Endothelial cell of umbilical vein (primary cell): Measurements from ENCODE around the gene TAPBPL. TPM values are rescaled to one million over a fixed set of nuclear protein-coding genes. Genes with fewer than 3 reads are reported as not detected.

Experiments
- BruUV-seq: library from RNA; stranded (reverse); fragments of 400-500 nt; replicated peaks from 2 replicates; lab custom pipeline; 2021; lab: Mats Ljungman, UMichigan
- CTCF ChIA-PET: fragments of 300-600, 350-600 bp; sonication (Branson Sonifier 250); formaldehyde crosslinking; loops from one replicate; lab custom pipeline; 2021; ENCODE audit warnings: antibody characterized with exemption, inconsistent platforms; lab: Charles Lee
- POLR2A ChIA-PET: fragments of 300-600, 350-600 bp; sonication (Branson Sonifier 250); formaldehyde crosslinking; loops from one replicate; lab custom pipeline; 2021; ENCODE audit warnings: antibody characterized with exemption, inconsistent platforms; lab: Charles Lee
- DNase-seq: peaks from one replicate; pipeline ENCODE4 v3.0.0-alpha.2; 2011; ENCODE audit warnings: low read depth, low spot score
- FAIRE-seq: peaks from 2 replicates; lab custom pipeline; 2011; peaks lifted over from hg19 to GRCh38; lab: Jason Lieb, UNC
- H2AFZ ChIP-seq: 2 replicates; pipeline ENCODE4 v1.6.0; 2012; ENCODE audit warnings: low read depth, low read length, control low read depth, inconsistent platforms
- H3K27ac ChIP-seq: 2 replicates; pipeline ENCODE4 v1.5.1; 2011; ENCODE audit warnings: low read depth, mild to moderate bottlenecking, control low read depth, low read length, moderate library complexity; ENCODE audit not compliant: insufficient read depth
- H3K27me3 ChIP-seq, 2 experiments: 2 replicates each; pipeline versions ENCODE4 v1.6.0 to v1.6.1; 2011; ENCODE audit warnings: low read length in 2 of 2, mixed read lengths in 1 of 2; ENCODE audit not compliant: control insufficient read depth in 2 of 2, insufficient read depth in 2 of 2
- H3K36me3 ChIP-seq, 2 experiments: 2 replicates in 1 of 2; 3 replicates in 1 of 2; pipeline ENCODE4 v1.5.1; 2011; ENCODE audit warnings: low read length in 2 of 2, mild to moderate bottlenecking in 1 of 2, moderate library complexity in 1 of 2; ENCODE audit not compliant: control insufficient read depth in 2 of 2, insufficient read depth in 2 of 2; ENCODE audit errors: extremely low read depth in 1 of 2
- H3K4me1 ChIP-seq: 3 replicates; pipeline ENCODE4 v1.5.1; 2011; ENCODE audit warnings: mild to moderate bottlenecking, low read length; ENCODE audit not compliant: control insufficient read depth, insufficient read depth; ENCODE audit errors: extremely low read depth
- H3K4me2 ChIP-seq: 2 replicates; pipeline ENCODE4 v1.6.1; 2011; ENCODE audit warnings: low read length, control low read depth, mixed read lengths; ENCODE audit not compliant: insufficient read depth
- H3K4me3 ChIP-seq, 3 experiments: fragments of 200-600 bp in 1 of 3; sonication (generic), shearing (Covaris generic) in 1 of 3; replicated peaks in 1 of 3; 2 replicates each; pipeline ENCODE4 v1.5.1; 2011 to 2016; ENCODE audit warnings: control low read depth in 3 of 3, low read length in 3 of 3, mild to moderate bottlenecking in 2 of 3, inconsistent platforms in 1 of 3, low read depth in 1 of 3, moderate library complexity in 1 of 3; ENCODE audit not compliant: insufficient read depth in 1 of 3
- H3K79me2 ChIP-seq: 2 replicates; pipeline ENCODE4 v1.6.0; 2012; ENCODE audit warnings: low read length, inconsistent platforms; ENCODE audit not compliant: control insufficient read depth, insufficient read depth
- H3K9ac ChIP-seq: replicated peaks from 2 replicates; pipeline ENCODE3; 2011; ENCODE audit warnings: low read length, control low read depth; ENCODE audit not compliant: insufficient read depth; ENCODE audit errors: extremely low read depth
- H3K9me1 ChIP-seq: replicated peaks from 3 replicates; pipeline ENCODE4 v1.6.0; 2011; ENCODE audit warnings: mild to moderate bottlenecking, low read length; ENCODE audit not compliant: control insufficient read depth, insufficient read depth; ENCODE audit errors: extremely low read depth
- H3K9me3 ChIP-seq: replicated peaks from 2 replicates; pipeline ENCODE4 v1.5.1; 2012; ENCODE audit warnings: low read length, inconsistent platforms; ENCODE audit not compliant: control insufficient read depth, insufficient read depth
- H4K20me1 ChIP-seq: replicated peaks from 2 replicates; pipeline ENCODE3; 2011; ENCODE audit warnings: mild to moderate bottlenecking, low read length; ENCODE audit not compliant: control insufficient read depth, insufficient read depth; ENCODE audit errors: extremely low read depth
- EZH2 ChIP-seq: IDR thresholded peaks from 2 replicates; pipeline ENCODE4 v1.6.1; 2012; ENCODE audit warnings: borderline replicate concordance, low read depth, mild to moderate bottlenecking, moderate library complexity, low read length, inconsistent platforms; ENCODE audit not compliant: severe bottlenecking
- FOS ChIP-seq: IDR thresholded peaks from 2 replicates; pipeline ENCODE4 v1.6.1; 2011; ENCODE audit warnings: mild to moderate bottlenecking, low read length, moderate library complexity, borderline replicate concordance; ENCODE audit not compliant: insufficient read depth
- GATA2 ChIP-seq: IDR thresholded peaks from 2 replicates; pipeline ENCODE4 v1.7.0; 2011; ENCODE audit warnings: low read depth, mild to moderate bottlenecking, moderate library complexity, mixed read lengths, low read length; ENCODE audit not compliant: insufficient read length, insufficient read depth
- JUN ChIP-seq: IDR thresholded peaks from 2 replicates; pipeline ENCODE4 v1.6.1; 2011; ENCODE audit warnings: borderline replicate concordance, low read depth; ENCODE audit not compliant: insufficient read length, insufficient read depth
- MYC ChIP-seq: IDR thresholded peaks from one replicate; pipeline ENCODE4 v1.6.1; 2011; ENCODE audit warnings: mild to moderate bottlenecking, low read depth, low read length
- POLR2A ChIP-seq: IDR thresholded peaks from 2 replicates; pipeline ENCODE4 v1.6.1; 2012; ENCODE audit warnings: low read depth, mild to moderate bottlenecking, control low read depth, low read length
- POLR2AphosphoS5 ChIP-seq: IDR thresholded peaks from 2 replicates; pipeline ENCODE4 v1.6.1; 2012; ENCODE audit warnings: low read depth, mild to moderate bottlenecking, control low read depth, low read length, moderate library complexity; ENCODE audit not compliant: insufficient read depth
- dilution Hi-C: fragments of 300-500 bp; cut with MboI; formaldehyde crosslinking; loops from one replicate; pipeline ENCODE4 v1.15.0; 2019; ENCODE audit warnings: low sequenced_read_pairs; ENCODE audit not compliant: extremely low pct_ligation_motif_present
- intact Hi-C: fragments of 100-400 bp; cut with micrococcal nuclease; formaldehyde crosslinking; loops from one replicate; pipeline ENCODE4 v1.10.0; 2022
- polyA plus RNA-seq, 4 experiments: library from polyadenylated mRNA; depleted of rRNA in 3 of 4; stranded (reverse) in 3 of 4; unstranded in 1 of 4; fragments of >200 nt; gene quantifications; 2 replicates each; pipeline versions ENCODE4 v1.2.1 to v1.2.3, GENCODE V29; 2011 to 2012; ENCODE audit warnings: missing spikeins in 1 of 4
- total RNA-seq: library from RNA; stranded (reverse); gene quantifications from 2 replicates; pipeline ENCODE4 v1.2.3, GENCODE V29; 2021
- TF ChIP-seq, protein P1 (sequence below), 2 donors: IDR thresholded peaks; 1 replicate in 1 of 2; 2 replicates in 1 of 2; pipeline ENCODE4 v1.5.1; 2011; ENCODE audit warnings: low read length in 2 of 2, mild to moderate bottlenecking in 2 of 2, moderate library complexity in 2 of 2, control low read depth in 1 of 2, inconsistent platforms in 1 of 2, low read depth in 1 of 2; ENCODE audit not compliant: insufficient read depth in 1 of 2; ENCODE audit errors: extremely low read depth in 1 of 2
- TF ChIP-seq, protein P2 (sequence below): IDR thresholded peaks from 2 replicates; pipeline ENCODE4 v1.6.1; 2011; ENCODE audit not compliant: insufficient read depth, insufficient read length

The TAPBPL gene
- total and polyA plus RNA-seq, 2 donors (not counting 3 experiments of a cell fraction or from before 2014, with no cell fraction given): 11.7 to 28.6 TPM

DNA sequence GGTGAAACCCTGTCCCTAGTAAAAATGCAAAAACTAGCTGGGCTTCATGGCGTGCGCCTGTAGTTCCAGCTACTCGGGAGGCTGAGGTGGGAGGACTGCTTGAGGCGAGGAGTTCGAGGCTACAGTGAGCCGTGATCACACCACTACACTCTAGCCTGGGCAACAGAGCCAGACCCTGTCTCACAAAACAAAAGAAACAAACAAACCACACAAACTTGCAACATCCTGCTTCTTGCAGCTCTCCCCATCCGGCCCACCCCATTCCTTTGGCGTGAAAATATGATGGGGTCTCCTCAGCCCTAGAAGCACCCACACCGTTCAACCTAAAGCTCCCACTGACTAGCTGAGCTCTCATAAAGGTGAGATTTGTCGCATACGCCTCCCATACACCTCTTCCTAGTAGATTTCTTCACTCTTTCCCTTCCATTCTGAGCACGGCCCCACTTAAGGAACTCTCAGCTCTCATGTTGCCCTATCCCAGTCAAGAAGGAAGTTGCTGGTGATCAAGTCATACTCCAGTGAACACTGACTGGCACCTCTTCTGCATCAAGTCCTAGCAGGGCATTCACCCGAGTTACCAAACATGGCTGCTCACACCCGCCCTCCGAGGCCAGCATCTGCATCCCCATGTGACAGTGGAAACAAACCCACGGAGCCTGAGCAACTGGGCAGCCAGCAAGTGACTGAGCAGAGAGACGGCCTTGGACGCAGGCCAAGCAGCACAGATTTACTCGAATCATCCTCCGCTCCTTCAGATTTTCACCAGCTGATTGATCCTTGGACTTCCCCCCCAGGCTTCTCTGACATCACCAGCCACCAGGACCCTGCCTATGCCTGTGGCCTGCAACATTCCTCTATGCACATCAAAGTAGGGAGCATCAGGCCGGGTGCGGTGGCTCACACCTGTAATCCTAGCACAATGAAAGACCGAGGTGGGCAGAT lies 26.0 kb upstream of the TAPBPL start:
- intact Hi-C loops: no loop called here
- Histone ChIP-seq H3K4me2 (no peak overlapping the region), H3K9me3 (no peaks in the 10 kb centered on the region), H3K27ac (no peak overlapping the region), H3K9me1 (no peaks in the 10 kb centered on the region), H4K20me1 (no peaks in the 10 kb centered on the region), H2AFZ (no peak overlapping the region), H3K79me2 (no peaks in the 10 kb centered on the region), H3K4me1 (peaks cover 11% of the 10 kb centered on the region), H3K36me3 (no peaks in the 10 kb centered on the region), H3K27me3 (no peaks in the 10 kb centered on the region), H3K4me3 (no peak overlapping the region), H3K9ac (no peak overlapping the region)
- DNase-seq: no peak
- ChIA-PET CTCF (interaction anchor here (3.6 to 7.8 kb wide), 2 partner anchors 40 to 113 kb away, joined by 56 to 147 read pairs; no protein-coding TSS in a partner anchor), POLR2A (no interaction called here)
- TF ChIP-seq JUN: no peak
- TF ChIP-seq, protein P1, sequence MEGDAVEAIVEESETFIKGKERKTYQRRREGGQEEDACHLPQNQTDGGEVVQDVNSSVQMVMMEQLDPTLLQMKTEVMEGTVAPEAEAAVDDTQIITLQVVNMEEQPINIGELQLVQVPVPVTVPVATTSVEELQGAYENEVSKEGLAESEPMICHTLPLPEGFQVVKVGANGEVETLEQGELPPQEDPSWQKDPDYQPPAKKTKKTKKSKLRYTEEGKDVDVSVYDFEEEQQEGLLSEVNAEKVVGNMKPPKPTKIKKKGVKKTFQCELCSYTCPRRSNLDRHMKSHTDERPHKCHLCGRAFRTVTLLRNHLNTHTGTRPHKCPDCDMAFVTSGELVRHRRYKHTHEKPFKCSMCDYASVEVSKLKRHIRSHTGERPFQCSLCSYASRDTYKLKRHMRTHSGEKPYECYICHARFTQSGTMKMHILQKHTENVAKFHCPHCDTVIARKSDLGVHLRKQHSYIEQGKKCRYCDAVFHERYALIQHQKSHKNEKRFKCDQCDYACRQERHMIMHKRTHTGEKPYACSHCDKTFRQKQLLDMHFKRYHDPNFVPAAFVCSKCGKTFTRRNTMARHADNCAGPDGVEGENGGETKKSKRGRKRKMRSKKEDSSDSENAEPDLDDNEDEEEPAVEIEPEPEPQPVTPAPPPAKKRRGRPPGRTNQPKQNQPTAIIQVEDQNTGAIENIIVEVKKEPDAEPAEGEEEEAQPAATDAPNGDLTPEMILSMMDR (IDR thresholded peaks at IDR 0.05; ENCODE audit: extremely low read depth in 1 of 2, insufficient read depth in 1 of 2, low read depth in 1 of 2, low read length in 2 of 2): no peak
- TF ChIP-seq, protein P2, sequence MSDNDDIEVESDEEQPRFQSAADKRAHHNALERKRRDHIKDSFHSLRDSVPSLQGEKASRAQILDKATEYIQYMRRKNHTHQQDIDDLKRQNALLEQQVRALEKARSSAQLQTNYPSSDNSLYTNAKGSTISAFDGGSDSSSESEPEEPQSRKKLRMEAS: no peak
- TF ChIP-seq POLR2A: no peak
- no peak for TF ChIP-seq POLR2AphosphoS5
- no peak for TF ChIP-seq GATA2
- TF ChIP-seq FOS: no peak
- no peak for TF ChIP-seq EZH2
- TF ChIP-seq MYC: no peak
- BruUV-seq: no TSS peak
- FAIRE-seq: no peak
- dilution Hi-C loops: no loop called here
